T-helper 9 cell (primary cell): ENCODE measurements around the gene BCL2L14.
A peak's percentile ranks its signal among the peaks of the same experiment; 100 is the strongest.

Experiments
- DNase-seq: peaks from one replicate; pipeline ENCODE4 v3.0.0-alpha.2; 2020
- total RNA-seq, 2 donors: gene quantifications; one replicate each; lab custom pipeline; 2026; lab: John Stamatoyannopoulos, UW

The BCL2L14 gene
- total RNA-seq, result 0.42 to 1.7 reads per million in 2 donors

GRCh38 chr12:12070674-12071656 lies at the start of gene BCL2L14:
TSS of gene BCL2L14 (plus strand) at chr12:12070939. CDS start at chr12:12079306, 8,367 bp downstream.
- DNase-seq, result no peak

- DNase-seq, result no peak
These were observed 48.3 kb upstream of the BCL2L14 start for GRCh38 chr12:12022306-12022936.

- DNase-seq, result no peak
These were observed 47.3 kb upstream of the BCL2L14 start for GRCh38 chr12:12023456-12023855.

- peak; percentile 23 for DNase-seq
These were observed 45.6 kb upstream of the BCL2L14 start for GRCh38 chr12:12024911-12025682.

DNA sequence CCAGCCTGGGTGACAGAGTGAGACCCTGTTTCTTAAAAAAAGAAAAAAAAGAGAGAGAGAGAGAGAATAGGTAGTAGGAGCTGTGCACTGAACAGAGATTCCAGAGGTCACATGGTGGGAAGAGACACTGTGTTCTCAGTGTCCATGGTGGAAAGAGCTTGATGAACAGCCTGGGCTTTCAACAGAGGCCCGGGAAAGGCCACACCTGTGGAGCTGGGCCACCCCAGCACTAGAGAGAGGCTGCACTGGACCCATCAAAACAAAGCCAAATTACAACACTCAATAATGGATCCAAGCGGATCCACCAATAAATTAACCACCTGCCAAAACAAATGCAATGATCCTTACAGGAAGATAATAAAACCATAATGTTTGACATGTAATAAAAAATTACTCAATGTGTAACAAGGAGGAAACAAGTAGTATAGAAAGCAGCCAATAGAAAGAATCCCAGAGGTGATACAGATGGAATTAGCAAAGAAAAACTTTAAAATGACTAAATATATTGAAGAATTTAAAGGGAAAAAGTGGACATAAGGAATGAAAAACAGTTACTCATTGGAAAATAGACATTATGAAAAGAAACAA lies 44.8 kb upstream of the BCL2L14 start:
- no peak for DNase-seq

- DNase-seq, result no peak
These were observed 41.9 kb upstream of the BCL2L14 start for GRCh38 chr12:12028668-12029402.

DNA sequence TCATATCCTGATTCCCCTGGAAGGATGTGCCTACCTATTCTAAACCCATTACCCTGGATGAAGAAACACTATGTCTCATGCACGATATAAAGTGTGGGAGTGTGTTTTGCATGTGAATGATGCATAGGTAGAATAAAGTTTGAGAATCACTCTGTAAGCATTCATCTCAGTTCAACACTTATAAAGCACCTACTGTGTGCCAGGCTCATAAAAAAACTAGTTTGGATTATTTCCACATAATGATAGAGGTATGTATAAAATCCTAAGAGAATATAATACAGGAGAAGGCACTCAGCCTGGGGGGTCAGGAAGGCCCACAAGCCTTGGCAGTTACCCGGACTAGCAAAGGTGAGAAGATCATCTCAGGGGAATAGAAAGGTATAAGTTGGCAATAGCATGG lies 41.1 kb upstream of the BCL2L14 start:
- no peak for DNase-seq

DNA sequence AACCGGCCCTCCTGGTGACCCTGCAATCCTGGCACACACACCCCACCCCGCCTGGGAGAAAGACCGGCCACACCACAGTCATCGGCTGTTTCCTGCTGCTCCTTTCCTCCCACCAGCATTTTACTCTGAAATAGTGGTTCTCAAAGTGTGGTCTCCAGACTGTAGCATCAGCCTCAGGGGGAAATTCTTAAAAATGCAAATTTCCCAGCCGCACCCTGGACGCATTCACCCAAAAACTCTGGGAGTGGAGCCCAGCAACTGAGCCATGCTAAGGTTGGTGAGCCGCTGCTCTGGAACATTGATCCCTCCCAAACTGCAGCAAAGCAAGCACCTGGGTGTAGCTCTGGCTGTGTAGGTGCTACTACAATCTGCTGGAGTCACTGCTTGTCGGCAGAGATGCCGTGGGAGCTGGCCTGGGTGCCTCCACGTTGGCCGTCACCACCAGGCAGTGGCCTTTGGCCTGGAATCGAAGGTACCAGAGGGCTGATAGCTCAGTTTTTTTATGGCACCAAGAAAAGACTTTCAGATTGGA lies 38.4 kb upstream of the BCL2L14 start:
- no peak for DNase-seq

DNA sequence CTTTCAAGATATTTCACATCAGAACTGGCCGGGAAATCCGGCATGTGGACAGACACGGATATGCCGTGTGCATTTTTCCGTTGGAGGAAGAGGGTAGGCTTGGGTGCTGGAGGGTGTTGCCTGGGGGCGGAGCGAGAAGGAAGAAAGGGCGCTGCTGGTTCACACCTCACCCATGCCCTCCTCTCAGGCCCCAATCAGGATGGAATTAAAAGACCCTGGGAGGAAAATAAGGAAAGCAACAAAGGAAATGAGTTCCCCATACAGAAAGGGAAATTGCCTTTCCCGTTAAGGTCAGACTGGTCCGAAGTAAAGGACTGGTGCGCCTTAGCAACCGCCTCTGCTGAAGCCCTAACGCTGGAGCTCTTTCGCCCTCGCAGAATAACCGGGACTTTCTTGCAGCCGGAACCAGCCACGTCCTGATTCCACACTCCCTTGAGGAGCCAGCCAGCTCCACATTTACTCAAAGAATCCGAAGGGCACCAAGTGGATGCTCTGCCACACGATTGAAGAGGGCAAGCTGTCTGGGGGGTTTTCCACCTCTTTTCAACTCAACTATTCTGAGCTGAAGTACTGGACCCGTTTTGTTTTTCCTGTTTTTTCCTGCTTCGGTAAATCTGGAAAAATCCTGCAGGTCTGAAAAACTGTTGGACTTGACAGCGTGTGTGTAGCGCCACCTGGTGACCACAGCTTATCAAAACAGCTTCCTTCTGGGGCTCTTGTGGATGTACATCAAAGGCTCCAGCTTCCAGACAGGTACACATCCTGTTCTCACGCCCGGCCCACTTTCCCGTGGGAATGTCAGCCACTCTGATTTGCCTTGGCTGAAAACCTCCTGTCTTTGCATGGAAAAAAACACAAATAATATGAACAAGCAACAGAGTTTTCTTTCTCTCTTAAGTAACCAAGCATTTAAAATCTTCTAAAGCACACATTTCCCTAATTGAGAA lies 37.6 kb upstream of the BCL2L14 start:
- DNase-seq, result peak; percentile 44

DNA sequence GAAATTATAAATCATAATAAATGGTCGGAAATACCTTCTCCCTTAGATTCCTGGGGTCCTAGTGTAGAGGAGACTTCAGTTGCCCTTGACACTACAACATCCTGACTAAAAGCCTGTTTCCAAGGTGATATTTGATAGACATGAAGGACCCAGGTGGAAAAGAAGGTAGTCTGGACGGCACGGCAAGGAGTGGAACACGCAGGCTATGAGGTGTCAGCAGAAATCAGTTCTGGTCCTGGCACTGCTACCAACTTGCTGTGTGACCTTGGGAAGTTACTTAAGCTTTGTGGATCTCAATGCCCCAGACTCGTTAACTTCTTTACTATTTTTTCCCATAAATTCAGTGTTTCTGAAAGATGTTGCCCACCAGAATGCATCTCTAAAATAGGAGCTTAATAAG lies 36.9 kb upstream of the BCL2L14 start:
- no peak for DNase-seq

DNA sequence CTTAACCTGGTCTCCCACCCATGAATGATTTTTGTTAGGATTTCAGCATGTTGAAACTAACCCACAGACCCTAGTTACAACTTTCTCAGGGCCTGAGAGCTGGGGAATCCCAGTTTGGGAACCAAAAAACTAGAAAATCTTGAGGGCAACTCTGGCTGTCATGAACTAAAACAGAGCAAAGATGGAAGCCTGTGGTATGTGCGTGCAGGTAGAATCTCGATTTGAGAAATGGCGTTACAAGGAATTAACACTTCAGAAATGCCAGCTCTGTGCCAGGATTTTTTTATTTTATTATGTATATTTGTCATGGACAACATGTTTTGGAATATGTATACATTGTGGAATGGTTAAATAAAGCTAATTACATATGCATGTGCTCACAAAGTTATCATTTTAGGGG lies 36.4 kb upstream of the BCL2L14 start:
- DNase-seq, result no peak

DNA sequence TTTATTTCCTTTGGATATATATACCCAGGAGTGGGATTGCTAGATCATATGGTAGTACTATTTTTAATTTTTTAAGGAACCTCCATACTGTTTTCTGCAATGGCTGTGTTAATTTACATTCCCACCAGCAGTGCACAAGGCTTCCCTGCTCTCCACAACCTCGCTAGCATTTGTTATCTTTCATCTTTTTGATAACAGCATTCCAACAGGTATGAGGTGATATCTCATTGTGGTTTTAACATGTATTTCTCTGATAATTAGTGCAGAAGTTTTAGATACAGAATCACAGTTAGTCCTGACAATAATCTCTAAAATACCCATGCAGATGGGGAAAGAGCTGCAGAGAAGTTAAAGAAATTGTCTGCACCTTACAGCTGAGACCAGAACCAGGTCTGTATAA lies 35.5 kb upstream of the BCL2L14 start:
- DNase-seq, result no peak

GRCh38 chr12:12036901-12037300 lies 33.8 kb upstream of the BCL2L14 start:
- DNase-seq, result no peak

- no peak for DNase-seq
These were observed 30.8 kb upstream of the BCL2L14 start for GRCh38 chr12:12039897-12040296.

- DNase-seq, result no peak
These were observed 24.3 kb upstream of the BCL2L14 start for GRCh38 chr12:12046401-12046800.

GRCh38 chr12:12047682-12048081 lies 23.1 kb upstream of the BCL2L14 start:
- DNase-seq, result no peak

GRCh38 chr12:12048266-12048665 lies 22.5 kb upstream of the BCL2L14 start:
- DNase-seq, result no peak

DNA sequence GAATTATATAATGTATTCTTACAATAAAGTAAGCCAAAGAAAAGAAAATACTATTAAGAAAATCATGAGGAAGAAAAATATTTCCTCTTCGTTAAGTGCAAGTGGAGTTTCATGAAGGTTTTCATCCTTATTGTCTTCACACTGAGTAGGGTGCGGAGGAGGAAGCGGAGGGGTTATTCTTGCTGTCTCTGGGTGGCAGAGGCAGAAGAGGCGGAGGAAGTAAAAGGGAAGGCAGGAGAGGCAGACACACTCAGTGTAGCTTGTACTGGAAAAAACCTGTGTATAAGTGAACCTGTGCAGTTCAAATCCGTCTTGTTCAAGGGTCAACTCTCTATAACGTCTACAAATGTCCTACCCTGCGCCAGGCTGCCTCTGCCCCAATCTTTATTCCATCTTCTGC lies 22.0 kb upstream of the BCL2L14 start:
- DNase-seq, result no peak

DNA sequence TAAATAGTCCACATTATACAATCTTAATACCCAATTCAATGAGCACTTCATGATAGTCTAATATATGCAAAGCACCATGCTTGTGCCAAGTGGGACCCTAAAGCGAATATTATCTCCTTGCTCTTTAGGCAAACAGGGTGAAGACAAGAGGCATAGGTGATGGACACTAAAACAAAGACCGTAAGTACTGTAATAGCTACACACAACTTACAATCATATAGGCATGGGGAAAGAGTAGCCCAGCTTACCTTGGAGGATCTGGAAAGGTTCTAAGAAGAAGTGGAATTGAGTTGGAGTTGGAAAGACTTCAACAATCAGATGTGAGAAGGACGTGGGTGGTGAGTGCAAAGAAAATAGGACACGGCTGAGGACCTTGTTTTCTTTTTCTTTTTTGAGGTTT lies 19.1 kb upstream of the BCL2L14 start:
- DNase-seq, result no peak

- no peak for DNase-seq
These were observed 15.7 kb upstream of the BCL2L14 start for GRCh38 chr12:12054993-12055392.

- DNase-seq, result no peak
These were observed 13.8 kb upstream of the BCL2L14 start for GRCh38 chr12:12056951-12057350.
